ENCODE results near the gene C7orf25. TPM values are rescaled to one million over a fixed set of nuclear protein-coding genes. Genes with fewer than 3 reads are reported as not detected.

Gene C7orf25
- total and polyA plus RNA-seq, 2 of the 13 experiments (the other 11 are each of a cell fraction or from before 2014, with no cell fraction given) = 0.37 to 1.3 TPM

- TF ChIP-seq, protein P1, sequence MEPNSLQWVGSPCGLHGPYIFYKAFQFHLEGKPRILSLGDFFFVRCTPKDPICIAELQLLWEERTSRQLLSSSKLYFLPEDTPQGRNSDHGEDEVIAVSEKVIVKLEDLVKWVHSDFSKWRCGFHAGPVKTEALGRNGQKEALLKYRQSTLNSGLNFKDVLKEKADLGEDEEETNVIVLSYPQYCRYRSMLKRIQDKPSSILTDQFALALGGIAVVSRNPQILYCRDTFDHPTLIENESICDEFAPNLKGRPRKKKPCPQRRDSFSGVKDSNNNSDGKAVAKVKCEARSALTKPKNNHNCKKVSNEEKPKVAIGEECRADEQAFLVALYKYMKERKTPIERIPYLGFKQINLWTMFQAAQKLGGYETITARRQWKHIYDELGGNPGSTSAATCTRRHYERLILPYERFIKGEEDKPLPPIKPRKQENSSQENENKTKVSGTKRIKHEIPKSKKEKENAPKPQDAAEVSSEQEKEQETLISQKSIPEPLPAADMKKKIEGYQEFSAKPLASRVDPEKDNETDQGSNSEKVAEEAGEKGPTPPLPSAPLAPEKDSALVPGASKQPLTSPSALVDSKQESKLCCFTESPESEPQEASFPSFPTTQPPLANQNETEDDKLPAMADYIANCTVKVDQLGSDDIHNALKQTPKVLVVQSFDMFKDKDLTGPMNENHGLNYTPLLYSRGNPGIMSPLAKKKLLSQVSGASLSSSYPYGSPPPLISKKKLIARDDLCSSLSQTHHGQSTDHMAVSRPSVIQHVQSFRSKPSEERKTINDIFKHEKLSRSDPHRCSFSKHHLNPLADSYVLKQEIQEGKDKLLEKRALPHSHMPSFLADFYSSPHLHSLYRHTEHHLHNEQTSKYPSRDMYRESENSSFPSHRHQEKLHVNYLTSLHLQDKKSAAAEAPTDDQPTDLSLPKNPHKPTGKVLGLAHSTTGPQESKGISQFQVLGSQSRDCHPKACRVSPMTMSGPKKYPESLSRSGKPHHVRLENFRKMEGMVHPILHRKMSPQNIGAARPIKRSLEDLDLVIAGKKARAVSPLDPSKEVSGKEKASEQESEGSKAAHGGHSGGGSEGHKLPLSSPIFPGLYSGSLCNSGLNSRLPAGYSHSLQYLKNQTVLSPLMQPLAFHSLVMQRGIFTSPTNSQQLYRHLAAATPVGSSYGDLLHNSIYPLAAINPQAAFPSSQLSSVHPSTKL (CRISPR knock-in tag; IDR thresholded peaks at IDR 0.05) = 0 out of 2 replicates have a peak, but pooled peaks have one; percentile 9
These were observed 29.3 kb upstream of the C7orf25 start (continued) for GRCh38 chr7:42940985-42941847.

DNA sequence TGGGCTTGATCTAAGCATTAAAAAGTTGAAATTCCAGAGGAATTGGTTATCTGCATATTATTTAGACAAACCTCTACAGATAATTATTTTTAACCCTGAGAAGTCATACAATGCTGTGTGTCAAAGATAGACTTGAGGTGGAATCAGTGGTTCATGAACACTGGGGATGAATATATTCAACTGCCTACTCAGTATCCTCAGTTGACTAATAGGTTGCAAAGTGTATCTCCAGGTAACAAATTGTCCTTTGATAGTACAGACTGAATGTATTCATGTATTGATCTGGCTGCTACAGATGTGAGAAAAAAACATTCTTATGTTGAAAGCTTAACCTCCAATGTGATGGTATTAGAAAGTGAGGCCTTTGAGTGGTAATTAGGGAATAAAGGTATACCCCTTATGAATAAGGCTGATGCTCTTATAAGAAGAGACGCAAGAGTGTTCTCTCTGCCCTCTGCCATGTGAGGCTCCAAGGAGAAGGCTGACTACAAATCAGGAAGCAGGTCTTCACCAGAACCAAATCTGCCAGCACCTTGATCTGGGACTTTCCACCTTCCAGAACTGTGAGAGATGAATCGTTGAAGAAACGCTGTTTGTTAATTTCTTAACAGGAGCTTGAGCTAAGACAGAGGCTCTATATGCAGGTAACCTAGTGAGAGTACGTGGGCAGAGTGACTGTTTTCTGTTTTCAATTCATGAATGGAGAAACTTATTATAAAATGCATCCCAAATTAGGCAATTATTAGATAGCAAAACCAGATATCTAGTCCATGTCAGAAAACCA lies 27.8 kb upstream of the C7orf25 start:
- H3K9ac ChIP-seq (ENCODE audit: insufficient read depth, low read depth, low read length) = no peak overlapping the region
- no peak for ATAC-seq
- 0 out of 2 replicates have a peak, but pooled peaks cover 4% of the 10 kb centered on the region for H3K4me1 ChIP-seq (ENCODE audit: insufficient read depth, low read length)
- no peak overlapping the region for H3K4me3 ChIP-seq (replicated peaks in 1 of 3; ENCODE audit: insufficient read depth in 1 of 3, low read depth in 2 of 3, low read length in 3 of 3)
- H3K79me2 ChIP-seq (ENCODE audit: insufficient read depth, low read length) = no peaks in the 10 kb centered on the region
- H3K9me3 ChIP-seq (ENCODE audit: low read length) = no peaks in the 10 kb centered on the region
- FAIRE-seq = no peak
- DNase-seq (ENCODE audit: low spot score) = no peak
- peaks cover 5 to 34% of the 10 kb centered on the region in 2 experiments for H3K36me3 ChIP-seq (replicated peaks in 1 of 2; ENCODE audit: control insufficient read depth in 1 of 2, insufficient read depth in 2 of 2, low read length in 2 of 2)
- intact Hi-C loops (cut with micrococcal nuclease; ENCODE audit: unreplicated experiment) = no loop called here
- in situ Hi-C loops (cut with HindIII; ENCODE audit: extremely low pct_ligation_motif_present, low pct_unique_long_range_greater_than_20kb) = loop anchor here (10.0 kb wide), 3 partner anchors 165 to 495 kb away; no protein-coding TSS in a partner anchor
- BruUV-seq (replicated peaks) = no TSS peak
- H3K27me3 ChIP-seq (ENCODE audit: control insufficient read depth in 1 of 2, insufficient read depth in 2 of 2, low read length in 2 of 2) = no peaks in the 10 kb centered on the region
- CTCF ChIA-PET (ENCODE audit: low intra/inter-chr PET ratio, low total read pairs) = interaction anchor here (2.8 kb wide), 1 partner anchor 500 kb away, joined by 10 read pairs; no protein-coding TSS in a partner anchor
- no peak overlapping the region for H3K4me2 ChIP-seq (ENCODE audit: low read depth, low read length)
- no peaks in the 10 kb centered on the region for H4K20me1 ChIP-seq (ENCODE audit: insufficient read depth, low read length)
- H3K27ac ChIP-seq (ENCODE audit: extremely low read length, insufficient read depth, low read length) = no peak overlapping the region
- H2AFZ ChIP-seq (ENCODE audit: low read length) = no peak overlapping the region
- 98% methylated on average over 4 of the region's 4 CpGs for WGBS (ENCODE audit: low lambda C conversion rate)
- POLR2A ChIA-PET = no interaction called here
- no peak for TF ChIP-seq ZNF256 (CRISPR knock-in tag; conservative IDR thresholded peaks at IDR 0.05)
- TF ChIP-seq RBFOX2 (IDR thresholded peaks at IDR 0.05; ENCODE audit: low read depth, low read length) = 0 out of 2 replicates have a peak, but pooled peaks have one; percentile 25
- no peak for TF ChIP-seq ZBTB8A (CRISPR knock-in tag; IDR thresholded peaks at IDR 0.05; ENCODE audit: borderline replicate concordance, low read depth)
